GM12873 (cell line): ENCODE measurements around the gene RHPN2.

Experiments used
- CTCF ChIP-seq: IDR thresholded peaks from 2 replicates; pipeline ENCODE4 v1.5.1; 2012; ENCODE audit warnings: low read depth, mild to moderate bottlenecking, moderate library complexity, low read length, control low read depth; ENCODE audit not compliant: insufficient read depth; ENCODE audit errors: missing control alignments

The RHPN2 gene

GRCh38 chr19:33098055-33098534 lies 33.4 kb upstream of the RHPN2 start:
- TF ChIP-seq CTCF = no peak

- TF ChIP-seq CTCF = no peak
These were observed 31.3 kb upstream of the RHPN2 start for GRCh38 chr19:33096005-33096404.

- TF ChIP-seq CTCF = no peak
These were observed 29.9 kb upstream of the RHPN2 start for GRCh38 chr19:33094436-33095067.

GRCh38 chr19:33093420-33094210 lies 28.9 kb upstream of the RHPN2 start:
- TF ChIP-seq CTCF = no peak

- no peak for TF ChIP-seq CTCF
These were observed 25.5 kb upstream of the RHPN2 start for GRCh38 chr19:33090179-33090578.

- no peak for TF ChIP-seq CTCF
These were observed 24.3 kb upstream of the RHPN2 start for GRCh38 chr19:33089010-33089409.

- TF ChIP-seq CTCF = no peak
These were observed 22.3 kb upstream of the RHPN2 start for GRCh38 chr19:33086955-33087354.
